ENCODE measurements around the gene ARIH2. TPM values are rescaled to one million over a fixed set of nuclear protein-coding genes. Genes with fewer than 3 reads are reported as not detected.

The ARIH2 gene
- total and polyA plus RNA-seq, 9 of the 15 experiments (the other 6 are each of a cell fraction or from before 2014, with no cell fraction given): 27.0 to 120 (median 108) TPM

GRCh38 chr3:48918388-48919214, at the start of gene ARIH2 (continued):
- TF ChIP-seq ZHX1 (conservative IDR thresholded peaks at IDR 0.05; ENCODE audit: low read length): no peak
- 0 out of 2 replicates have a peak, but pooled peaks have one; percentile 65 for TF ChIP-seq ATF6 (CRISPR knock-in tag; IDR thresholded peaks at IDR 0.05)
- peak; percentile 99 for TF ChIP-seq RBBP5 (IDR thresholded peaks at IDR 0.05; ENCODE audit: borderline replicate concordance, insufficient read depth, low read length, poor library complexity, severe bottlenecking)
- no peak for TF ChIP-seq NR4A1 (CRISPR knock-in tag; IDR thresholded peaks at IDR 0.05)
- TF ChIP-seq NR4A1 (tag; IDR thresholded peaks at IDR 0.05): no peak
- TF ChIP-seq FOS (IDR thresholded peaks at IDR 0.05; ENCODE audit: extremely low read depth, insufficient read length): no peak
- TF ChIP-seq SLC30A9 (CRISPR knock-in tag; IDR thresholded peaks at IDR 0.05): no peak
- no peak for TF ChIP-seq RBM39 (optimal IDR thresholded peaks at IDR 0.05; ENCODE audit: low read depth, low read length)
- peak; percentile 51; the same call in 1 of the 2 replicates for TF ChIP-seq RB1 (IDR thresholded peaks at IDR 0.05; ENCODE audit: low read depth)
- no peak for TF ChIP-seq ZBTB26 (CRISPR knock-in tag; IDR thresholded peaks at IDR 0.05)
- TF ChIP-seq POU5F1 (IDR thresholded peaks at IDR 0.05; ENCODE audit: borderline replicate concordance, low read depth, low read length, partially characterized antibody): no peak
- TF ChIP-seq BCL6 (CRISPR knock-in tag; IDR thresholded peaks at IDR 0.05): no peak
- peak; percentile 41 to 48; a peak in 3 of 4 replicates for TF ChIP-seq SIN3A (IDR thresholded peaks at IDR 0.05; ENCODE audit: borderline replicate concordance in 2 of 2, control insufficient read depth in 1 of 2, low read depth in 2 of 2, low read length in 2 of 2)
- peak; percentile 89 for TF ChIP-seq SIN3B (IDR thresholded peaks at IDR 0.05; ENCODE audit: low read depth)
- no peak for TF ChIP-seq SIX5 (IDR thresholded peaks at IDR 0.05; ENCODE audit: borderline replicate concordance in 1 of 2, insufficient read depth in 1 of 2, low read depth in 1 of 2, low read length in 2 of 2)
- no peak for TF ChIP-seq CBFA2T3 (IDR thresholded peaks at IDR 0.05)
- no peak for TF ChIP-seq HBP1 (CRISPR knock-in tag; IDR thresholded peaks at IDR 0.05)
- no peak for TF ChIP-seq TEAD2 (tag; IDR thresholded peaks at IDR 0.05)
